ENCODE measurements around the gene TNS1. TPM values are rescaled to one million over a fixed set of nuclear protein-coding genes. Genes with fewer than 3 reads are reported as not detected.

TNS1 gene
- total and polyA plus RNA-seq, 2 donors (not counting 1 experiment from before 2014, with no cell fraction given), result 0.10 to 0.86 TPM

- H3K27me3 Mint-ChIP-seq, result peaks cover 10% of the 10 kb centered on the region
- H3K9me3 Mint-ChIP-seq (ENCODE audit: insufficient read depth), result no peaks in the 10 kb centered on the region
- no peak overlapping the region for H2AFZ ChIP-seq (ENCODE audit: insufficient read depth, low read depth, low read length, poor library complexity, severe bottlenecking)
- intact Hi-C loops (cut with micrococcal nuclease), result no loop called here
- H3K36me3 ChIP-seq (replicated peaks in 1 of 2; ENCODE audit: control extremely low read depth in 1 of 2, control insufficient read depth in 1 of 2, extremely low read depth in 1 of 2, insufficient read depth in 2 of 2, low read length in 1 of 2), result no peaks in the 10 kb centered on the region
- H3K27ac Mint-ChIP-seq, result no peak overlapping the region
- 89% methylated on average over 16 of the region's 18 CpGs for WGBS (ENCODE audit: insufficient coverage)
- no peaks in the 10 kb centered on the region for H3K79me2 ChIP-seq (ENCODE audit: control insufficient read depth, insufficient read depth, low read length)
- H3K4me1 ChIP-seq (ENCODE audit: control insufficient read depth in 2 of 2, insufficient read depth in 2 of 2, low read length in 2 of 2), result no peaks in the 10 kb centered on the region
- H3K27ac ChIP-seq (ENCODE audit: low read length in 2 of 2), result no peak overlapping the region
- no peak overlapping the region for H3K4me3 Mint-ChIP-seq
- H3K4me2 ChIP-seq (replicated peaks; ENCODE audit: low read depth, low read length, poor library complexity, severe bottlenecking), result no peak overlapping the region
- H3K4me3 ChIP-seq (ENCODE audit: control extremely low read depth in 1 of 5, extremely low read depth in 1 of 5, insufficient read depth in 1 of 5, low read depth in 2 of 5, low read length in 4 of 5), result no peak overlapping the region
- H4K20me1 ChIP-seq (ENCODE audit: control insufficient read depth, insufficient read depth, low read length, poor library complexity, severe bottlenecking), result no peaks in the 10 kb centered on the region
- peaks cover 0 to 3% (median 0%) of the 10 kb centered on the region in 4 experiments for H3K27me3 ChIP-seq (replicated peaks in 1 of 4; ENCODE audit: control extremely low read depth in 1 of 4, control insufficient read depth in 3 of 4, insufficient read depth in 4 of 4, low read length in 3 of 4)
- no peak for DNase-seq
- no peaks in the 10 kb centered on the region for H3K4me1 Mint-ChIP-seq
- no peak for ATAC-seq (ENCODE audit: low read depth)
- ChIA-PET POLR2A (no interaction called here), CTCF (interaction anchor here (4.8 kb wide), 1 partner anchor 50 kb away, joined by 14 read pairs; no protein-coding TSS in a partner anchor)
- no peak overlapping the region for H3K9ac ChIP-seq (ENCODE audit: low read length)
- H3K9me3 ChIP-seq (ENCODE audit: control extremely low read depth in 1 of 3, control insufficient read depth in 2 of 3, insufficient read depth in 1 of 3, low read length in 2 of 3), result peaks cover 0 to 3% (median 0%) of the 10 kb centered on the region in 3 donors
- TF ChIP-seq EZH2 (IDR thresholded peaks at IDR 0.05; ENCODE audit: borderline replicate concordance, insufficient read depth, low read depth, low read length, poor library complexity, severe bottlenecking), result no peak
- TF ChIP-seq, protein P1, sequence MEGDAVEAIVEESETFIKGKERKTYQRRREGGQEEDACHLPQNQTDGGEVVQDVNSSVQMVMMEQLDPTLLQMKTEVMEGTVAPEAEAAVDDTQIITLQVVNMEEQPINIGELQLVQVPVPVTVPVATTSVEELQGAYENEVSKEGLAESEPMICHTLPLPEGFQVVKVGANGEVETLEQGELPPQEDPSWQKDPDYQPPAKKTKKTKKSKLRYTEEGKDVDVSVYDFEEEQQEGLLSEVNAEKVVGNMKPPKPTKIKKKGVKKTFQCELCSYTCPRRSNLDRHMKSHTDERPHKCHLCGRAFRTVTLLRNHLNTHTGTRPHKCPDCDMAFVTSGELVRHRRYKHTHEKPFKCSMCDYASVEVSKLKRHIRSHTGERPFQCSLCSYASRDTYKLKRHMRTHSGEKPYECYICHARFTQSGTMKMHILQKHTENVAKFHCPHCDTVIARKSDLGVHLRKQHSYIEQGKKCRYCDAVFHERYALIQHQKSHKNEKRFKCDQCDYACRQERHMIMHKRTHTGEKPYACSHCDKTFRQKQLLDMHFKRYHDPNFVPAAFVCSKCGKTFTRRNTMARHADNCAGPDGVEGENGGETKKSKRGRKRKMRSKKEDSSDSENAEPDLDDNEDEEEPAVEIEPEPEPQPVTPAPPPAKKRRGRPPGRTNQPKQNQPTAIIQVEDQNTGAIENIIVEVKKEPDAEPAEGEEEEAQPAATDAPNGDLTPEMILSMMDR (IDR thresholded peaks at IDR 0.05), result no peak
These were observed 166.6 kb downstream of the TNS1 start for GRCh38 chr2:217835931-217836891.

Data from B cell (primary cell).